KMS-11 (cell line): ENCODE results near the gene CRYBG2.

Experiments used
- H2AFZ ChIP-seq: fragments of 200-600 bp; sonication (generic); 2 replicates; pipeline ENCODE4 v1.6.1; 2016; ENCODE audit warnings: antibody characterized with exemption, mixed run types, low read depth
- H3K27ac ChIP-seq: fragments of 200-600 bp; sonication (generic); 2 replicates; pipeline ENCODE4 v1.6.1; 2016; ENCODE audit warnings: mild to moderate bottlenecking, mixed run types
- H3K27me3 ChIP-seq: fragments of 200-600 bp; sonication (generic); 2 replicates; pipeline ENCODE4 v1.6.1; 2017; ENCODE audit warnings: mild to moderate bottlenecking, low read depth, mixed run types, moderate library complexity; ENCODE audit not compliant: insufficient read depth
- H3K36me3 ChIP-seq: fragments of 200-600 bp; sonication (generic); 2 replicates; pipeline ENCODE4 v1.6.1; 2017; ENCODE audit warnings: mild to moderate bottlenecking, mixed run types; ENCODE audit not compliant: insufficient read depth
- H3K4me1 ChIP-seq: fragments of 200-600 bp; sonication (generic); 2 replicates; pipeline ENCODE4 v1.6.1; 2016; ENCODE audit warnings: mild to moderate bottlenecking, low read depth, mixed run types; ENCODE audit not compliant: poor library complexity, severe bottlenecking
- H3K4me2 ChIP-seq: fragments of 200-600 bp; sonication (generic); 2 replicates; pipeline ENCODE4 v1.7.0; 2016; ENCODE audit warnings: mild to moderate bottlenecking, mixed run types
- H3K4me3 ChIP-seq: fragments of 200-600 bp; sonication (generic); IDR thresholded peaks from 2 replicates; pipeline ENCODE4 v1.6.1; 2017; ENCODE audit warnings: low read depth, low read length, mixed read lengths; ENCODE audit not compliant: insufficient read depth
- H3K79me2 ChIP-seq: fragments of 200-600 bp; sonication (generic); 2 replicates; pipeline ENCODE4 v1.6.1; 2016; ENCODE audit warnings: low read depth, mixed run types; ENCODE audit not compliant: insufficient read depth
- H3K9ac ChIP-seq: fragments of 200-600 bp; sonication (generic); 2 replicates; pipeline ENCODE4 v1.6.1; 2016; ENCODE audit warnings: mild to moderate bottlenecking, mixed run types
- H4K20me1 ChIP-seq: fragments of 200-600 bp; sonication (generic); 2 replicates; pipeline ENCODE4 v1.6.1; 2016; ENCODE audit warnings: mild to moderate bottlenecking, mixed run types; ENCODE audit not compliant: insufficient read depth
- TF ChIP-seq, protein P1 (sequence below): fragments of 200-600 bp; sonication (generic); conservative IDR thresholded peaks from 2 replicates; pipeline ENCODE4 v1.6.1; 2017; ENCODE audit warnings: low read depth, mild to moderate bottlenecking, antibody characterized with exemption, low read length, moderate library complexity, mixed read lengths

Gene CRYBG2

DNA sequence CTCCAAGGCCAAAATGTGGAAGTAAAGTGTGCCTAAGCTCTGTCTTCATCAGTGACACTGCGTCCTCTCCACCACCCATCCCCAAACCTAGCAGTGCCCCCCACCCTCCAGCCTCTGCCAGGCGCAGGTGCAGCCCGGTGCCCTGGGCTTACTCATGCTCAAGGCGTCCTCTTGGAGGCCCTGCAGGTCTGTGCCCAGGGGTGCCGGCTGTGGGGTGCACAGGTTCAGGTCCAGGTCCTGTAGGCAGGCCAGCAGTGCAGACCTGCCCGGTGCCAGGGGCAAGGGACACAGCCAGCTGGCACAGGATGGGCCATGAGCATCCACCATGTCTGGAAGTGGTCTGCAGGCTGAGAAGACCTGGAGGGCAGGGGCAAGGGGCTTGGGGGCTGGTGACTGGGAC, 13.5 kb upstream of the CRYBG2 start:
- peaks cover 23% of the 10 kb centered on the region; the same call in 1 of the 2 replicates for H3K27me3 ChIP-seq
- no peak overlapping the region for H3K4me3 ChIP-seq
- H3K79me2 ChIP-seq: no peaks in the 10 kb centered on the region
- peaks cover 6% of the 10 kb centered on the region for H3K4me1 ChIP-seq
- no peak overlapping the region for H3K9ac ChIP-seq
- H2AFZ ChIP-seq: no peak overlapping the region
- no peak overlapping the region for H3K4me2 ChIP-seq
- H4K20me1 ChIP-seq: no peaks in the 10 kb centered on the region
- no peaks in the 10 kb centered on the region for H3K36me3 ChIP-seq
- H3K27ac ChIP-seq: no peak overlapping the region
- TF ChIP-seq, protein P1, sequence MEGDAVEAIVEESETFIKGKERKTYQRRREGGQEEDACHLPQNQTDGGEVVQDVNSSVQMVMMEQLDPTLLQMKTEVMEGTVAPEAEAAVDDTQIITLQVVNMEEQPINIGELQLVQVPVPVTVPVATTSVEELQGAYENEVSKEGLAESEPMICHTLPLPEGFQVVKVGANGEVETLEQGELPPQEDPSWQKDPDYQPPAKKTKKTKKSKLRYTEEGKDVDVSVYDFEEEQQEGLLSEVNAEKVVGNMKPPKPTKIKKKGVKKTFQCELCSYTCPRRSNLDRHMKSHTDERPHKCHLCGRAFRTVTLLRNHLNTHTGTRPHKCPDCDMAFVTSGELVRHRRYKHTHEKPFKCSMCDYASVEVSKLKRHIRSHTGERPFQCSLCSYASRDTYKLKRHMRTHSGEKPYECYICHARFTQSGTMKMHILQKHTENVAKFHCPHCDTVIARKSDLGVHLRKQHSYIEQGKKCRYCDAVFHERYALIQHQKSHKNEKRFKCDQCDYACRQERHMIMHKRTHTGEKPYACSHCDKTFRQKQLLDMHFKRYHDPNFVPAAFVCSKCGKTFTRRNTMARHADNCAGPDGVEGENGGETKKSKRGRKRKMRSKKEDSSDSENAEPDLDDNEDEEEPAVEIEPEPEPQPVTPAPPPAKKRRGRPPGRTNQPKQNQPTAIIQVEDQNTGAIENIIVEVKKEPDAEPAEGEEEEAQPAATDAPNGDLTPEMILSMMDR: no peak

GRCh38 chr1:26364956-26365355, 11.0 kb upstream of the CRYBG2 start:
- peaks cover 23% of the 10 kb centered on the region; the same call in 1 of the 2 replicates for H3K27me3 ChIP-seq
- no peak overlapping the region for H3K9ac ChIP-seq
- H3K4me1 ChIP-seq: peaks cover 6% of the 10 kb centered on the region
- H3K36me3 ChIP-seq: no peaks in the 10 kb centered on the region
- H3K27ac ChIP-seq: no peak overlapping the region
- H3K4me2 ChIP-seq: no peak overlapping the region
- TF ChIP-seq, protein P1: no peak
- H3K4me3 ChIP-seq: no peak overlapping the region
- H4K20me1 ChIP-seq: no peaks in the 10 kb centered on the region
- no peaks in the 10 kb centered on the region for H3K79me2 ChIP-seq
- no peak overlapping the region for H2AFZ ChIP-seq

DNA sequence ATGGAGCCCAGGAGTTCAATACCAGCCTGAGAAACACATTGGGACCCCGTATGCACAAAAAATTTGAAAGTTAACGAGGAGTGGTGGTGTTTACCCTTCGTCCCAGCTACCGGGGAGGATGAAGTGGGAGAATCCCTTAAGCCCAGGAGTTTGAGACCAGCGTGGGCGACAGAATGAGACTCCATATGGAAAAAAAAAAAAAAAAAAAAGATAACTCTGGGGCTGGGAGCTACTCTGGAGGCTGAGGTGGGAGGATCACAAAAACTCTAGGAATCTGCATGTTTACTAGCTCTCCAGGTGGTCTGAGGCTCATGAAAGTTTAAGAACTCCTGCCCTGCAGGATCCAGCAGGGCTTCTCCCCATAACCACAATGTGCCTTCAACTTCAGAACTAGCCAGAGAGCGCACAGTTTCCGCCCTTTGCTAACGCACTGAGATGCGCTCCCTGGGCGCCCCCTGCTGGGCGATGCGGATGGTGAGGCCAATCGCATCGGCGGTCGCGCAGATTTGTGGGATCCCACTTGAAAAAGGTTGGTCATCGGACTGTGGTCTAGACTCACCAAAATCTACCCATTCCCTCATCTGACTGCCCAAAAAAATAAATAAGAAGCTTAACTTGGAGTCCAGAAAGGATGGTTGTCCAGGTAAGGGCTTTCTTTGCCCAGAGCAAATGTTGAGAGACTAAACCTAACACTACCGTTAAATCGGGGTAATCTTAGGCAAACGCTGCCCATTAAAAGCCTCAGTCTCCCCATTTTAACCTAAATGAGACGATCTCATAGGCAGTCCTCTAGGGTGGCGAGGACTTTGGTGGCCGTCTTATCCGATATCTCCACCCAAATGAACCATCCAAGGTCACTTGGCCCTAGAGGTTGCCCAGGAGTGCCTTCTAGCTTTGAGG, 9.9 kb upstream of the CRYBG2 start:
- Histone ChIP-seq H3K4me1 (peaks cover 6% of the 10 kb centered on the region), H3K4me2 (no peak overlapping the region), H3K9ac (no peak overlapping the region), H3K4me3 (no peak overlapping the region), H3K36me3 (no peaks in the 10 kb centered on the region), H3K27me3 (peaks cover 22% of the 10 kb centered on the region; the same call in 1 of the 2 replicates), H3K79me2 (no peaks in the 10 kb centered on the region), H3K27ac (no peak overlapping the region), H4K20me1 (no peaks in the 10 kb centered on the region), H2AFZ (peak overlapping the region; percentile 38; the same call in 1 of the 2 replicates)
- TF ChIP-seq, protein P1: peak; percentile 95

- TF ChIP-seq, protein P1: no peak
- Histone ChIP-seq H3K4me1 (peaks cover 6% of the 10 kb centered on the region), H3K27me3 (peaks cover 18% of the 10 kb centered on the region; the same call in 1 of the 2 replicates), H3K4me2 (no peak overlapping the region), H3K9ac (no peak overlapping the region), H3K36me3 (no peaks in the 10 kb centered on the region), H3K27ac (no peak overlapping the region), H4K20me1 (no peaks in the 10 kb centered on the region), H3K4me3 (no peak overlapping the region), H3K79me2 (no peaks in the 10 kb centered on the region), H2AFZ (no peak overlapping the region)
Observed at GRCh38 chr1:26362331-26362730, 8.4 kb upstream of the CRYBG2 start.
